Ramos (cell line): ENCODE measurements around the gene ASTN2.

ENCODE experiments used
- in situ Hi-C: fragments of 300-500 bp; cut with MboI; formaldehyde crosslinking; loops from one replicate; pipeline ENCODE4 v1.14.3; 2022; ENCODE audit warnings: low sequenced_read_pairs; ENCODE audit not compliant: unreplicated experiment

ASTN2 gene

GRCh38 chr9:117306032-117306431 is 108.8 kb downstream of the ASTN2 start:
- in situ Hi-C loops = no loop called here

- in situ Hi-C loops = no loop called here
These were observed 109.4 kb downstream of the ASTN2 start for GRCh38 chr9:117305454-117305853.

- in situ Hi-C loops = no loop called here
These were observed 110.3 kb downstream of the ASTN2 start for GRCh38 chr9:117304549-117304948.

- in situ Hi-C loops = no loop called here
These were observed 111.1 kb downstream of the ASTN2 start for GRCh38 chr9:117303643-117304230.

- in situ Hi-C loops = no loop called here
These were observed 112.4 kb downstream of the ASTN2 start for GRCh38 chr9:117302487-117302886.

- in situ Hi-C loops = no loop called here
These were observed 114.3 kb downstream of the ASTN2 start for GRCh38 chr9:117300371-117301110.

- in situ Hi-C loops = no loop called here
These were observed 118.4 kb downstream of the ASTN2 start for GRCh38 chr9:117296453-117296852.

GRCh38 chr9:117293206-117294114 is 121.4 kb downstream of the ASTN2 start:
- in situ Hi-C loops = no loop called here

GRCh38 chr9:117290856-117291622 is 123.8 kb downstream of the ASTN2 start:
- in situ Hi-C loops = no loop called here

GRCh38 chr9:117290306-117290840 is 124.5 kb downstream of the ASTN2 start:
- in situ Hi-C loops = no loop called here

- in situ Hi-C loops = no loop called here
These were observed 128.6 kb downstream of the ASTN2 start for GRCh38 chr9:117286245-117286644.

GRCh38 chr9:117284414-117284813 is 130.4 kb downstream of the ASTN2 start:
- in situ Hi-C loops = no loop called here

GRCh38 chr9:117282541-117282940 is 132.3 kb downstream of the ASTN2 start:
- in situ Hi-C loops = no loop called here

GRCh38 chr9:117278471-117279035 is 136.3 kb downstream of the ASTN2 start:
- in situ Hi-C loops = no loop called here

GRCh38 chr9:117278020-117278419 is 136.8 kb downstream of the ASTN2 start:
- in situ Hi-C loops = no loop called here

- in situ Hi-C loops = no loop called here
These were observed 138.4 kb downstream of the ASTN2 start for GRCh38 chr9:117276444-117276843.

- in situ Hi-C loops = no loop called here
These were observed 141.2 kb downstream of the ASTN2 start for GRCh38 chr9:117273612-117274011.

GRCh38 chr9:117268847-117269446 is 145.9 kb downstream of the ASTN2 start:
- in situ Hi-C loops = no loop called here

- in situ Hi-C loops = no loop called here
These were observed 147.9 kb downstream of the ASTN2 start for GRCh38 chr9:117266855-117267497.
